H9 (cell line): ENCODE measurements around the gene TPRG1. TPM values are rescaled to one million over a fixed set of nuclear protein-coding genes. Genes with fewer than 3 reads are reported as not detected.
A peak's percentile ranks its signal among the peaks of the same experiment; 100 is the strongest.

ENCODE experiments used
- DNase-seq: peaks from one replicate; pipeline ENCODE4 v3.0.0-alpha.2; 2017
- H2AFZ ChIP-seq: one replicate; pipeline ENCODE4 v1.6.1; 2013; ENCODE audit warnings: mild to moderate bottlenecking, low read length, control low read depth, moderate library complexity
- H2AK5ac ChIP-seq: 2 replicates; pipeline ENCODE4 v1.6.1; 2013; ENCODE audit warnings: low read length, control low read depth, mixed read lengths; ENCODE audit not compliant: insufficient read length
- H2BK120ac ChIP-seq: one replicate; pipeline ENCODE4 v1.6.1; 2013; ENCODE audit warnings: low read depth, mild to moderate bottlenecking, low read length, control low read depth, inconsistent platforms; ENCODE audit not compliant: poor library complexity, severe bottlenecking
- H2BK12ac ChIP-seq: 2 replicates; pipeline ENCODE4 v1.6.1; 2013; ENCODE audit warnings: low read length, control low read depth, mixed read lengths, low read depth; ENCODE audit not compliant: insufficient read length
- H2BK15ac ChIP-seq: 2 replicates; pipeline ENCODE4 v1.6.1; 2013; ENCODE audit warnings: low read depth, low read length, control low read depth
- H2BK20ac ChIP-seq: one replicate; pipeline ENCODE4 v1.6.1; 2013; ENCODE audit warnings: low read depth, mild to moderate bottlenecking, low read length, control low read depth, inconsistent platforms; ENCODE audit not compliant: poor library complexity, severe bottlenecking
- H2BK5ac ChIP-seq: 2 replicates; pipeline ENCODE4 v1.6.1; 2013; ENCODE audit warnings: low read length, control low read depth, mixed read lengths; ENCODE audit not compliant: insufficient read length
- H3K14ac ChIP-seq: 2 replicates; pipeline ENCODE4 v1.6.1; 2013; ENCODE audit warnings: low read length, control low read depth; ENCODE audit not compliant: insufficient read depth
- H3K18ac ChIP-seq: 2 replicates; pipeline ENCODE4 v1.6.1; 2013; ENCODE audit warnings: low read depth, mild to moderate bottlenecking, mixed read lengths, low read length, control low read depth; ENCODE audit not compliant: insufficient read length
- H3K23ac ChIP-seq: 2 replicates; pipeline ENCODE4 v1.6.1; 2013; ENCODE audit warnings: low read length, control low read depth, mixed read lengths, low read depth; ENCODE audit not compliant: insufficient read length
- H3K23me2 ChIP-seq: 2 replicates; pipeline ENCODE4 v1.6.1; 2013; ENCODE audit warnings: low read depth, mild to moderate bottlenecking, mixed read lengths, low read length, control low read depth; ENCODE audit not compliant: insufficient read length, poor library complexity, severe bottlenecking
- H3K27ac ChIP-seq: 2 replicates; pipeline ENCODE4 v1.5.1; 2013; ENCODE audit warnings: low read length, control low read depth, mixed read lengths, low read depth; ENCODE audit not compliant: insufficient read length
- H3K27me3 ChIP-seq: 2 replicates; pipeline ENCODE4 v1.6.1; 2013; ENCODE audit warnings: low read length, control low read depth, inconsistent platforms; ENCODE audit not compliant: insufficient read depth
- H3K4ac ChIP-seq: 2 replicates; pipeline ENCODE4 v1.6.1; 2013; ENCODE audit warnings: low read depth, mild to moderate bottlenecking, control low read depth, inconsistent platforms, low read length, moderate library complexity
- H3K4me1 ChIP-seq: 2 replicates; pipeline ENCODE4 v1.6.1; 2013; ENCODE audit warnings: low read length, control low read depth, inconsistent platforms; ENCODE audit not compliant: insufficient read depth
- H3K4me2 ChIP-seq: 2 replicates; pipeline ENCODE4 v1.6.1; 2013; ENCODE audit warnings: low read length, control low read depth, mixed read lengths; ENCODE audit not compliant: insufficient read length, insufficient read depth
- H3K56ac ChIP-seq: 2 replicates; pipeline ENCODE4 v1.6.1; 2013; ENCODE audit warnings: low read depth, mild to moderate bottlenecking, mixed read lengths, low read length, control low read depth; ENCODE audit not compliant: insufficient read length
- H3K79me1 ChIP-seq: 2 replicates; pipeline ENCODE4 v1.6.1; 2013; ENCODE audit warnings: low read depth, mild to moderate bottlenecking, moderate library complexity, low read length, control low read depth, inconsistent platforms; ENCODE audit not compliant: insufficient read depth, poor library complexity, severe bottlenecking
- H3K79me2 ChIP-seq: 2 replicates; pipeline ENCODE4 v1.6.1; 2013; ENCODE audit warnings: low read length, control low read depth, inconsistent platforms; ENCODE audit not compliant: insufficient read depth
- H3K9ac ChIP-seq: 2 replicates; pipeline ENCODE4 v1.6.1; 2013; ENCODE audit warnings: low read length, control low read depth, mixed read lengths; ENCODE audit not compliant: insufficient read length; ENCODE audit errors: extremely low read depth
- H3K9me3 ChIP-seq: one replicate; pipeline ENCODE4 v1.6.1; 2013; ENCODE audit warnings: low read depth, low read length, inconsistent platforms; ENCODE audit not compliant: control insufficient read depth
- H3T11ph ChIP-seq: one replicate; pipeline ENCODE4 v1.6.1; 2013; ENCODE audit warnings: mild to moderate bottlenecking, low read length, control low read depth, inconsistent platforms
- H4K20me1 ChIP-seq: one replicate; pipeline ENCODE4 v1.6.1; 2013; ENCODE audit not compliant: control insufficient read depth, insufficient read length, insufficient read depth
- H4K5ac ChIP-seq: 2 replicates; pipeline ENCODE4 v1.6.1; 2013; ENCODE audit warnings: low read depth, mild to moderate bottlenecking, mixed read lengths, low read length, control low read depth; ENCODE audit not compliant: insufficient read length
- H4K8ac ChIP-seq: replicated peaks from 2 replicates; pipeline ENCODE4 v1.6.1; 2013; ENCODE audit warnings: low read length, control low read depth, mixed read lengths, low read depth; ENCODE audit not compliant: insufficient read length
- H4K91ac ChIP-seq: 2 replicates; pipeline ENCODE4 v1.6.1; 2013; ENCODE audit warnings: low read depth, mild to moderate bottlenecking, moderate library complexity, mixed read lengths, low read length, control low read depth; ENCODE audit not compliant: insufficient read length
- H3K27ac Mint-ChIP-seq, 3 experiments: 2 replicates in 2 of 3; 3 replicates in 1 of 3; pipeline ENCODE4 v1.8.0; 2020 to 2021; ENCODE audit warnings: mixed read lengths in 3 of 3, mild to moderate bottlenecking in 1 of 3, moderate library complexity in 1 of 3
- H3K27me3 Mint-ChIP-seq: 2 replicates; pipeline ENCODE4 v1.8.0; 2021; ENCODE audit warnings: low read depth, mild to moderate bottlenecking, moderate library complexity, mixed read lengths
- H3K36me3 Mint-ChIP-seq, 3 experiments: 2 replicates in 2 of 3; 3 replicates in 1 of 3; pipeline ENCODE4 v1.8.0; 2020 to 2021; ENCODE audit warnings: low read depth in 3 of 3, mixed read lengths in 3 of 3; ENCODE audit not compliant: insufficient read depth in 1 of 3
- H3K4me1 Mint-ChIP-seq, 2 experiments: 2 replicates each; pipeline ENCODE4 v1.8.0; 2020; ENCODE audit warnings: mixed read lengths in 2 of 2
- H3K4me3 Mint-ChIP-seq, 2 experiments: 2 replicates in 1 of 2; 3 replicates in 1 of 2; pipeline ENCODE4 v1.8.0; 2020 to 2021; ENCODE audit warnings: mild to moderate bottlenecking in 2 of 2, mixed read lengths in 2 of 2, moderate library complexity in 1 of 2
- H3K9me3 Mint-ChIP-seq, 2 experiments: 2 replicates in 1 of 2; 3 replicates in 1 of 2; pipeline ENCODE4 v1.8.0; 2020; ENCODE audit warnings: mild to moderate bottlenecking in 2 of 2, mixed read lengths in 2 of 2, moderate library complexity in 1 of 2
- CTCF ChIP-seq: fragments of 200-600 bp; sonication (generic); conservative IDR thresholded peaks from 3 replicates; pipeline ENCODE4 v1.8.0; 2021; ENCODE audit warnings: antibody characterized with exemption, mild to moderate bottlenecking
- WGBS: extraction: QIAGEN DNeasy Blood & Tissue Kit; methylation state at CpG from one replicate; pipeline ENCODE4 v1.1.7; 2013; ENCODE audit warnings: missing lambda C conversion rate, low lambda C conversion rate, mixed read lengths; ENCODE audit not compliant: insufficient read length; ENCODE audit errors: extremely low coverage; 5-methylcytosine and 5-hydroxymethylcytosine counted together
- total RNA-seq: library from RNA; stranded (reverse); gene quantifications from 2 replicates; pipeline ENCODE4 v1.2.1, GENCODE V29; 2021

The TPRG1 gene
- total RNA-seq, 1 experiment from 2014 or later, result 0.66 TPM

- H3K9me3 Mint-ChIP-seq, result no peaks in the 10 kb centered on the region
- Histone ChIP-seq H2BK12ac (no peak overlapping the region), H3K18ac (no peak overlapping the region)
These were observed 116.8 kb downstream of the TPRG1 start for GRCh38 chr3:189288348-189289235.

More at GRCh38 chr3:189288348-189289235, 116.8 kb downstream of the TPRG1 start:
- H3K4me1 ChIP-seq, result peaks cover 3% of the 10 kb centered on the region; the same call in 1 of the 2 replicates
- no peak overlapping the region for H3K56ac ChIP-seq
- H3K27ac Mint-ChIP-seq, result peak overlapping the region in 1 of 3 experiments; percentile 55; a peak in 4 of 7 replicates
- no peak for DNase-seq
- no peaks in the 10 kb centered on the region for H3K79me1 ChIP-seq
- no peak overlapping the region for H2BK5ac ChIP-seq
- TF ChIP-seq CTCF, result no peak
- no peak overlapping the region for H2BK120ac ChIP-seq
- no peaks in the 10 kb centered on the region for H3K79me2 ChIP-seq
- no peak overlapping the region for H4K5ac ChIP-seq
- H4K20me1 ChIP-seq, result no peaks in the 10 kb centered on the region
- H3K9me3 ChIP-seq, result no peaks in the 10 kb centered on the region
- H2AFZ ChIP-seq, result no peak overlapping the region
- no peak overlapping the region for H3K23ac ChIP-seq
- no peak overlapping the region for H4K91ac ChIP-seq
- peaks cover 15% of the 10 kb centered on the region in 2 experiments for H3K4me1 Mint-ChIP-seq
- H3K27ac ChIP-seq, result no peak overlapping the region
- no peak overlapping the region for H3K4ac ChIP-seq
- no peaks in the 10 kb centered on the region for H3K23me2 ChIP-seq
- H3K14ac ChIP-seq, result no peak overlapping the region
- no peaks in the 10 kb centered on the region for H3K27me3 Mint-ChIP-seq
- H2AK5ac ChIP-seq, result no peak overlapping the region
- H2BK15ac ChIP-seq, result no peak overlapping the region
- H3K4me3 Mint-ChIP-seq, result no peak overlapping the region
- no peak overlapping the region for H2BK20ac ChIP-seq
- no peak overlapping the region for H3K4me2 ChIP-seq
- H3K9ac ChIP-seq, result no peak overlapping the region
- H3K27me3 ChIP-seq, result no peaks in the 10 kb centered on the region
- H3T11ph ChIP-seq, result no peak overlapping the region
- no CpG with 5 or more reads among the region's 7 CpGs for WGBS
- H4K8ac ChIP-seq, result no peak overlapping the region
- no peaks in the 10 kb centered on the region for H3K36me3 Mint-ChIP-seq
